Trophoblast cell (in vitro differentiated cells and primary cell): ENCODE results near the gene TRIM37.

Experiments
- DNase-seq, 2 donors: peaks; one replicate each; pipeline ENCODE4 v3.0.0-alpha.2; 2016
- H2AFZ ChIP-seq: 2 replicates; pipeline ENCODE4 v1.6.1; 2013; ENCODE audit warnings: low read length, moderate library complexity, mild to moderate bottlenecking; ENCODE audit not compliant: insufficient read depth, poor library complexity
- H2AK5ac ChIP-seq: 2 replicates; pipeline ENCODE4 v1.6.1; 2013; ENCODE audit warnings: mild to moderate bottlenecking, low read length
- H2BK120ac ChIP-seq: 2 replicates; pipeline ENCODE4 v1.6.1; 2013; ENCODE audit warnings: low read length, mild to moderate bottlenecking, moderate library complexity; ENCODE audit not compliant: insufficient read depth, poor library complexity
- H2BK12ac ChIP-seq: 2 replicates; pipeline ENCODE4 v1.6.1; 2013; ENCODE audit warnings: mild to moderate bottlenecking, low read length, moderate library complexity
- H2BK5ac ChIP-seq: 2 replicates; pipeline ENCODE4 v1.6.1; 2013; ENCODE audit warnings: low read length, low read depth, moderate library complexity, mild to moderate bottlenecking; ENCODE audit not compliant: poor library complexity
- H3K14ac ChIP-seq: 2 replicates; pipeline ENCODE4 v1.6.1; 2013; ENCODE audit warnings: mild to moderate bottlenecking, low read length
- H3K18ac ChIP-seq: 2 replicates; pipeline ENCODE4 v1.6.1; 2013; ENCODE audit warnings: mild to moderate bottlenecking, low read length
- H3K23ac ChIP-seq: 2 replicates; pipeline ENCODE4 v1.6.1; 2013; ENCODE audit warnings: low read length
- H3K27ac ChIP-seq: 2 replicates; pipeline ENCODE4 v1.5.1; 2013; ENCODE audit warnings: low read depth, mild to moderate bottlenecking, inconsistent platforms, low read length, moderate library complexity
- H3K27me3 ChIP-seq: 2 replicates; pipeline ENCODE4 v1.6.1; 2013; ENCODE audit warnings: inconsistent platforms, mild to moderate bottlenecking, low read length, moderate library complexity; ENCODE audit not compliant: insufficient read depth
- H3K36me3 ChIP-seq, 2 experiments: 1 replicate in 1 of 2; 2 replicates in 1 of 2; pipeline ENCODE4 v1.6.1; 2013; ENCODE audit warnings: low read length in 2 of 2, mild to moderate bottlenecking in 2 of 2, moderate library complexity in 1 of 2; ENCODE audit not compliant: insufficient read depth in 2 of 2, control insufficient read depth in 1 of 2
- H3K4ac ChIP-seq: 2 replicates; pipeline ENCODE4 v1.6.1; 2013; ENCODE audit warnings: low read depth, mild to moderate bottlenecking, low read length, moderate library complexity
- H3K4me1 ChIP-seq, 2 experiments: 1 replicate in 1 of 2; 2 replicates in 1 of 2; pipeline ENCODE4 v1.6.1; 2013; ENCODE audit warnings: low read length in 2 of 2, mild to moderate bottlenecking in 2 of 2, moderate library complexity in 1 of 2; ENCODE audit not compliant: insufficient read depth in 2 of 2, control insufficient read depth in 1 of 2
- H3K4me2 ChIP-seq: 2 replicates; pipeline ENCODE4 v1.6.1; 2013; ENCODE audit warnings: inconsistent platforms, mild to moderate bottlenecking, low read length, moderate library complexity
- H3K4me3 ChIP-seq: 2 replicates; pipeline ENCODE4 v1.5.1; 2013; ENCODE audit warnings: mild to moderate bottlenecking, low read depth, low read length, inconsistent platforms
- H3K79me1 ChIP-seq: one replicate; pipeline ENCODE4 v1.6.1; 2013; ENCODE audit warnings: low read length
- H3K79me2 ChIP-seq: 2 replicates; pipeline ENCODE4 v1.6.1; 2013; ENCODE audit warnings: low read length, mild to moderate bottlenecking; ENCODE audit not compliant: control insufficient read depth, insufficient read depth, poor library complexity
- H3K9ac ChIP-seq: 2 replicates; pipeline ENCODE4 v1.6.1; 2013; ENCODE audit warnings: mild to moderate bottlenecking, low read length
- H3K9me3 ChIP-seq: 2 replicates; pipeline ENCODE4 v1.6.1; 2013; ENCODE audit warnings: low read depth, mild to moderate bottlenecking, control low read depth, inconsistent platforms, low read length; ENCODE audit not compliant: insufficient read depth
- H4K12ac ChIP-seq: 2 replicates; pipeline ENCODE4 v1.6.1; 2013; ENCODE audit warnings: low read depth, mild to moderate bottlenecking, low read length, moderate library complexity
- H4K8ac ChIP-seq: 2 replicates; pipeline ENCODE4 v1.6.1; 2013; ENCODE audit warnings: low read depth, mild to moderate bottlenecking, low read length, moderate library complexity
- H4K91ac ChIP-seq: one replicate; pipeline ENCODE4 v1.6.1; 2013; ENCODE audit warnings: low read depth, mild to moderate bottlenecking, low read length, moderate library complexity
- WGBS: extraction: QIAGEN DNeasy Blood & Tissue Kit; methylation state at CpG from one replicate; pipeline ENCODE4 v1.1.7; 2013; ENCODE audit warnings: missing lambda C conversion rate; ENCODE audit not compliant: insufficient read length, insufficient coverage; ENCODE audit errors: extremely low coverage; 5-methylcytosine and 5-hydroxymethylcytosine counted together

The TRIM37 gene

DNA sequence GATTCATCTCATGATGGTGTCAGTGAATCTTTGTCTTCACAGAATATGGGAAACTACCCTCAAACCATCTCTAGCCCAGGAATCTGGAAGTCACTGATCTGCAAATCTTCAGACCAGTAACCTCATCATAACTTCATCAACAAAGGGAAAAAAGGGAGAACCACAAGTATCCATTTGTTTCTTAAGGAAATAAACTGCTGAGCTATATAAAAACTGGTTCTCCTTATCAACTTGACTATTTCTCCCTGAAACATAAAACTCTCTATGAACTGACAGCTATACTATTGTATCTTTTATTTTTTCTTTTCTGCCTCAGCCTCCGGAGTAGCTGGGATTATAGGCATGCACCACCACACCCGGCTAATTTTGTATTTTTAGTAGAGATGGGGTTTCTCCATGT, 39.3 kb downstream of the TRIM37 start:
- DNase-seq = no peak
- no peaks in the 10 kb centered on the region for H3K9me3 ChIP-seq
- no peak overlapping the region for H2AFZ ChIP-seq
- no peak overlapping the region for H2BK5ac ChIP-seq
- H4K12ac ChIP-seq = no peak overlapping the region
- no peak overlapping the region for H2BK12ac ChIP-seq
- no CpG with 5 or more reads among the region's 2 CpGs for WGBS
- no peak overlapping the region for H3K14ac ChIP-seq
- no peak overlapping the region for H2BK120ac ChIP-seq
- no peak overlapping the region for H3K9ac ChIP-seq
- no peak overlapping the region for H3K4me3 ChIP-seq
- H3K79me2 ChIP-seq = no peaks in the 10 kb centered on the region
- no peak overlapping the region for H3K4me2 ChIP-seq
- H3K79me1 ChIP-seq = no peaks in the 10 kb centered on the region
- H3K27ac ChIP-seq = no peak overlapping the region
- peaks cover 6 to 11% of the 10 kb centered on the region in 2 experiments for H3K36me3 ChIP-seq
- no peak overlapping the region for H3K18ac ChIP-seq
- no peak overlapping the region for H4K91ac ChIP-seq
- no peak overlapping the region for H4K8ac ChIP-seq
- H3K4ac ChIP-seq = no peak overlapping the region
- H3K4me1 ChIP-seq = no peaks in the 10 kb centered on the region
- H3K23ac ChIP-seq = no peak overlapping the region
- H2AK5ac ChIP-seq = no peak overlapping the region
- no peaks in the 10 kb centered on the region for H3K27me3 ChIP-seq

DNA sequence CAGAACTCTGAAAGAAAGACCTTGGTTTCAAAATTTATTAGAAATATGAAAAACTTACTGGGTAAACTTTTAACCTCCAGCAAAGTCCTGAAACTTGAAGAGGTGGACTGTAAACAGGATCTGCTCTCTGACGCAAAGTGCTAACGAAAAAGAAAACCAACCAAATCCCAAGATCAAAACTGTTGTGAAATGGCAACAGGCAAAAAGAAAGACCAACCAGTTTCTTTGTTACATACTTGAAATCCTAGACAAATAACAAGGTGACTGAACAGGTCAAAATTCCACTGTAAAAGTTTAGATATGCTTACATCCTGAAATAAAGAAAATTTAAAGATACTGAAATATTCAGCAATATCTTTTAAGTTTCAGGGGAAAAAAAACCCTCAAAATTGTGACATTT, 44.2 kb downstream of the TRIM37 start:
- no peaks in the 10 kb centered on the region for H3K79me1 ChIP-seq
- H2BK12ac ChIP-seq = no peak overlapping the region
- H3K27me3 ChIP-seq = no peaks in the 10 kb centered on the region
- no peak overlapping the region for H3K4me3 ChIP-seq
- H3K18ac ChIP-seq = no peak overlapping the region
- H3K79me2 ChIP-seq = no peaks in the 10 kb centered on the region
- no peak overlapping the region for H4K12ac ChIP-seq
- H4K8ac ChIP-seq = no peak overlapping the region
- H3K4me1 ChIP-seq = no peaks in the 10 kb centered on the region
- H2BK120ac ChIP-seq = no peak overlapping the region
- H2AFZ ChIP-seq = no peak overlapping the region
- no peak for DNase-seq
- no peak overlapping the region for H3K9ac ChIP-seq
- WGBS = no CpG with 5 or more reads among the region's 2 CpGs
- no peak overlapping the region for H2BK5ac ChIP-seq
- H3K27ac ChIP-seq = no peak overlapping the region
- H4K91ac ChIP-seq = no peak overlapping the region
- H3K4me2 ChIP-seq = no peak overlapping the region
- H2AK5ac ChIP-seq = no peak overlapping the region
- H3K36me3 ChIP-seq = peaks cover 2 to 15% of the 10 kb centered on the region in 2 experiments
- no peak overlapping the region for H3K4ac ChIP-seq
- no peak overlapping the region for H3K14ac ChIP-seq
- no peaks in the 10 kb centered on the region for H3K9me3 ChIP-seq
- no peak overlapping the region for H3K23ac ChIP-seq

DNA sequence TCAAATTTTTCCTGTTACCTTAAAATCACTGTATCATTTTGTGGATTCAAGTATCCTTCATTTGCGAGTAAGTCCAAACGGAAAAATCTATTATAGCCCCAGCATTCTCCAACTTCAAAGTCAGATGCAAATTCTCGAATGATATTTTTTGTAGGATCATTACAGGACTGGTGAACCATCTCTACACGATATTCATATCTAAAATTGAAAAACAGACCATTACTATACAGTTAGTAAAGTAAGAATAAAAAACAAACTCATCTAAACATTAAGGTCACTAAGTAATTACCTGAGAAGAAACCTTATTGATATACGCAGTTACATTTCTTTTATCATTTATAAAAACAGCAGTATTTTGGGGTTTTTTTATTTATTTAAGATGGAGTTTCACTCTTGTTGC, 49.8 kb downstream of the TRIM37 start:
- H3K27me3 ChIP-seq = no peaks in the 10 kb centered on the region
- H3K9ac ChIP-seq = no peak overlapping the region
- no peaks in the 10 kb centered on the region for H3K9me3 ChIP-seq
- no peak for DNase-seq
- H3K23ac ChIP-seq = no peak overlapping the region
- no peak overlapping the region for H4K8ac ChIP-seq
- no peaks in the 10 kb centered on the region for H3K4me1 ChIP-seq
- no peak overlapping the region for H3K14ac ChIP-seq
- H3K18ac ChIP-seq = no peak overlapping the region
- no peak overlapping the region for H2AK5ac ChIP-seq
- H3K36me3 ChIP-seq = peaks cover 8 to 12% of the 10 kb centered on the region in 2 experiments
- no peak overlapping the region for H3K4me2 ChIP-seq
- no peak overlapping the region for H3K27ac ChIP-seq
- WGBS = no CpG with 5 or more reads among the region's 5 CpGs
- H4K12ac ChIP-seq = no peak overlapping the region
- no peak overlapping the region for H2BK120ac ChIP-seq
- H3K79me2 ChIP-seq = no peaks in the 10 kb centered on the region
- no peak overlapping the region for H4K91ac ChIP-seq
- H3K4me3 ChIP-seq = no peak overlapping the region
- no peaks in the 10 kb centered on the region for H3K79me1 ChIP-seq
- H2AFZ ChIP-seq = no peak overlapping the region
- no peak overlapping the region for H2BK12ac ChIP-seq
- H2BK5ac ChIP-seq = no peak overlapping the region
- no peak overlapping the region for H3K4ac ChIP-seq

DNA sequence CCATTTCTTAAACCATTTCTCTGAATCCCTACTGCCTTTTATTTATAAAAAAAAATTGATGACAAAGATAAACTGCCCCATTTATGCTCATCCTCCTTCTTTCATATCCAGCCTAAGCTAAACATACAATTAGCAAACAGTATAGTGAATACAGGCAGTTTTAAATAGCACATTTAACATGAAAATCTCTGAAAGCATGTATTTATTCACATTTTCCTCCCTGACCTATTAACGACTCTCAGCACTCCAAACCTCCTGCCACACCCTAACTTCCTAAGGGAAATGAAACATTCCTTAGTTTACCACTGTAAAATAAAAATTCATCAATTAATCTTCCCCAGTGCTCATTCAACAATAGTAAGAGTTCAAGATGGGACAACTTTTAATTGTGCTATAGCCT, 56.9 kb downstream of the TRIM37 start:
- no peak overlapping the region for H3K18ac ChIP-seq
- no CpG with 5 or more reads among the region's 1 CpG for WGBS

More for the DNA sequence above, 56.9 kb downstream of the TRIM37 start:
- no peak overlapping the region for H2BK5ac ChIP-seq
- H4K91ac ChIP-seq = no peak overlapping the region
- no peak overlapping the region for H3K14ac ChIP-seq
- H3K4me3 ChIP-seq = no peak overlapping the region
- H3K9ac ChIP-seq = no peak overlapping the region
- no peaks in the 10 kb centered on the region for H3K79me1 ChIP-seq
- no peak overlapping the region for H2BK12ac ChIP-seq
- no peak overlapping the region for H2AFZ ChIP-seq
- no peak overlapping the region for H3K23ac ChIP-seq
- no peaks in the 10 kb centered on the region for H3K9me3 ChIP-seq
- peaks cover 10 to 12% of the 10 kb centered on the region in 2 experiments for H3K36me3 ChIP-seq
- H3K27me3 ChIP-seq = no peaks in the 10 kb centered on the region
- H3K79me2 ChIP-seq = no peaks in the 10 kb centered on the region
- no peak overlapping the region for H3K4ac ChIP-seq
- no peak overlapping the region for H4K12ac ChIP-seq
- H3K27ac ChIP-seq = no peak overlapping the region
- H2AK5ac ChIP-seq = no peak overlapping the region
- no peak overlapping the region for H4K8ac ChIP-seq
- H3K4me2 ChIP-seq = no peak overlapping the region
- no peaks in the 10 kb centered on the region for H3K4me1 ChIP-seq
- no peak overlapping the region for H2BK120ac ChIP-seq
- no peak for DNase-seq
